BLaER1 (cell line): ENCODE results near the gene PGF.
A peak's percentile ranks its signal among the peaks of the same experiment; 100 is the strongest.

Source experiments
- H3K27ac ChIP-seq: shearing (Covaris generic); formaldehyde crosslinking; 2 replicates; pipeline ENCODE4 v1.8.1; 2022
- H3K27me3 ChIP-seq: shearing (Covaris generic); formaldehyde crosslinking; 2 replicates; pipeline ENCODE4 v1.8.1; 2022
- H3K36me3 ChIP-seq: shearing (Covaris generic); formaldehyde crosslinking; 2 replicates; pipeline ENCODE4 v1.8.1; 2022
- H3K4me1 ChIP-seq: shearing (Covaris generic); formaldehyde crosslinking; 2 replicates; pipeline ENCODE4 v1.8.1; 2022
- H3K4me2 ChIP-seq: shearing (Covaris generic); formaldehyde crosslinking; 2 replicates; pipeline ENCODE4 v1.8.1; 2022
- H3K4me3 ChIP-seq: shearing (Covaris generic); formaldehyde crosslinking; 2 replicates; pipeline ENCODE4 v1.8.1; 2022
- H3K9ac ChIP-seq: shearing (Covaris generic); formaldehyde crosslinking; 2 replicates; pipeline ENCODE4 v1.8.1; 2022
- H3K9me3 ChIP-seq: shearing (Covaris generic); formaldehyde crosslinking; 2 replicates; pipeline ENCODE4 v1.8.1; 2022
- H4K20me1 ChIP-seq: shearing (Covaris generic); formaldehyde crosslinking; 2 replicates; pipeline ENCODE4 v1.8.1; 2022
- Cebpa-rat ChIP-seq: shearing (Covaris generic); IDR thresholded peaks from 2 replicates; pipeline ENCODE4 v1.8.1; 2022

Gene PGF

DNA sequence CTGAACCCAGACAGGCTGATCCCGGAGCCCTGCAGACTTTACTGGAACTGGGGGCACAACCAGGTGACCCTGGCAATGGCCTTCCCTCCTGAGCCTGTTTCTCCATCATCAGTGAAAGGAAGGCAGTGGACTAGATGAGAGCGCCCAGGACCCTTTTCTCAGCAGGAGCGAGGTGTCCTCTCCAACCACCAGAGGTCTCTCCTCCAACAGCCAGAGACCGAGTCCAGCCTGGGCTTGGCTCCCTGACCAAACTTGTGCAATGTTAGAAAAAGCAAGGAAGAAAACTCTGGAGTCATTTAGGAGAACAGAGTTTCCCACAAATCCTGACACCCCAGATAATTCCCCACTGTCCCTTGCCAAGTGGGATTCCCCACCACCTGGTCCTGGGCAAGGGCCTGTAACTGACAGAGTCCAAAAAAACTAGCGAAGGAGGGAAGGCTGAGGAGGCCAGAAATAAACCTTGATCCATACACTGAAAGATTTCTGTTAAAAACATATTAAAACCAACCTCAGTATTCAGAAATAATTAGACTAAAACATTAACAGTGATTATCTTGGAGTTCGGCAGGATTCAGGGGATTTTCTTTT is 41.3 kb downstream of the PGF start:
- Histone ChIP-seq H3K27me3 (no peaks in the 10 kb centered on the region), H3K27ac (no peak overlapping the region), H3K9ac (no peak overlapping the region)

DNA sequence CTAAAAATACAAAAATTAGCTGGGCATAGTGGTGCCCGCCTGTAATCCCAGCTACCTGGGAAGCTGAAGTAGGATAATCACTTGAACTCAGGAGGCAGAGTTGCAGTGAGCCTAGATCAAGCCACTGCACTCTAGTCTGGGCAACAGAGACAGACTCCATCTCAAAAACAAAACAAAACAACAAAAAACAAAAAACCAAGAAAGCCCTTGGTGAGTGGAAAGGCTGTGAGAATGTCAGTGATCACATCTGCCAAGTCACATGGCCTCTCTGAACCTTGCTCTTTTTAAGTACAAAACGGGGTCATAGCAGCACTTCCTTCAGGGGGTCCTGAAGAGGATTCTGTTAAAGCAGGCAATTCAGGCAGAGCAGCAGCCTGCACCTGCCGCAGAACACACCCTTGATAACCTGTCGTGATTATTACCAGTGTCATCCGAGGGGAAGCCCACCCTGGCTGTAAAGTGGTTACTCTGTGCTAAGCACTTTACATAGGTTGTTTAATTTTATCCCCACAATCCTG is 41.9 kb downstream of the PGF start:
- Histone ChIP-seq H3K9me3 (no peaks in the 10 kb centered on the region), H4K20me1 (no peaks in the 10 kb centered on the region), H3K4me2 (no peak overlapping the region), H3K4me1 (peaks cover 16% of the 10 kb centered on the region), H3K27ac (no peak overlapping the region), H3K36me3 (peaks cover 10% of the 10 kb centered on the region; the same call in 1 of the 2 replicates), H3K9ac (no peak overlapping the region), H3K27me3 (no peaks in the 10 kb centered on the region), H3K4me3 (no peak overlapping the region)
- TF ChIP-seq Cebpa-rat = no peak

More for the DNA sequence above, 41.3 kb downstream of the PGF start:
- H4K20me1 ChIP-seq = no peaks in the 10 kb centered on the region
- H3K36me3 ChIP-seq = peaks cover 14% of the 10 kb centered on the region
- no peaks in the 10 kb centered on the region for H3K9me3 ChIP-seq
- H3K4me1 ChIP-seq = peaks cover 14% of the 10 kb centered on the region
- no peak overlapping the region for H3K4me2 ChIP-seq
- no peak overlapping the region for H3K4me3 ChIP-seq
- no peak for TF ChIP-seq Cebpa-rat

DNA sequence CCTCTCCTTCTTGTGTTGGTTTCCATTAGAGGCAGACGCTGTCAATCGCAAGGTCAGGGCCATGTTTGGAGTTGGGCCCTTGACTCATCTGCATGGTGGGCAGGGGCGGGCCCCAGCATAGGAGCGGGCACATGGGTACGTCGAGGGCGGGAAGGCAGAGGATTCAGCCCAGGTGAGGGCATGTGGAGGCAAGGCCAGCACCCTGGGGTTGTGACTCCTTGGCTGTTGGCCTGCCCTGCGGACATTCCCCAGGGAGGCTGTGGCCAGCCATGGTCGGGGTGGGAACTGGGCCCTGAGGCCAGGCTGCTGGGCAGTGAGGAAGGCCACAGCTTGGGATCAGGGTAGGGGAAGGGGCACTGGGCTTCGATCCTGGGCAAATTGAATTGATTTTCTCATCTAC is 42.6 kb downstream of the PGF start:
- Histone ChIP-seq H3K4me2 (no peak overlapping the region), H3K27me3 (no peaks in the 10 kb centered on the region), H4K20me1 (peaks cover 2% of the 10 kb centered on the region), H3K4me3 (no peak overlapping the region), H3K27ac (no peak overlapping the region), H3K9me3 (no peaks in the 10 kb centered on the region), H3K36me3 (peaks cover 6% of the 10 kb centered on the region; the same call in 1 of the 2 replicates), H3K4me1 (peaks cover 21% of the 10 kb centered on the region), H3K9ac (no peak overlapping the region)
- no peak for TF ChIP-seq Cebpa-rat

DNA sequence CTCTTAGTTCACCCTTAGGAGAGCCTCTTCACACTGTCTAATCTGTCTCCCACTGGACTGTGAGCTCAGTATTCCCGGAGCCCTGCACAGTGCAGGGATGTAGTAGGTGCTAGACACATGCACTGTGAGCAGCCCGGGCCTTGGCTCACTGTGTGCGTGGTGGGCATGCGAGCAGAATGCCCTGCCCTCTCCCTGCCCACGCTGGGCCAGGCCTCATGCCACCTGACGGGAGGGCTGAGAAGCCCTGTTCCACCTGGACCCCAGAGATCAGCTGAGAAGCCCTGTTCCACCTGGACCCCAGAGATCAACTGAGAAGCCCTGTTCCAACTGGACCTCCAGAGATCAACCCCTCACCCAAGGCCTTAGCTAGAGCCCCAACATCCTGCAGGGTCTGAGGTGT is 43.3 kb downstream of the PGF start:
- no peak for TF ChIP-seq Cebpa-rat
- H3K36me3 ChIP-seq = peaks cover 6% of the 10 kb centered on the region; the same call in 1 of the 2 replicates
- peaks cover 9% of the 10 kb centered on the region for H4K20me1 ChIP-seq
- H3K27me3 ChIP-seq = no peaks in the 10 kb centered on the region
- H3K9ac ChIP-seq = no peak overlapping the region
- no peak overlapping the region for H3K27ac ChIP-seq
- H3K9me3 ChIP-seq = no peaks in the 10 kb centered on the region
- H3K4me1 ChIP-seq = peaks cover 25% of the 10 kb centered on the region
- H3K4me3 ChIP-seq = no peak overlapping the region
- H3K4me2 ChIP-seq = no peak overlapping the region

DNA sequence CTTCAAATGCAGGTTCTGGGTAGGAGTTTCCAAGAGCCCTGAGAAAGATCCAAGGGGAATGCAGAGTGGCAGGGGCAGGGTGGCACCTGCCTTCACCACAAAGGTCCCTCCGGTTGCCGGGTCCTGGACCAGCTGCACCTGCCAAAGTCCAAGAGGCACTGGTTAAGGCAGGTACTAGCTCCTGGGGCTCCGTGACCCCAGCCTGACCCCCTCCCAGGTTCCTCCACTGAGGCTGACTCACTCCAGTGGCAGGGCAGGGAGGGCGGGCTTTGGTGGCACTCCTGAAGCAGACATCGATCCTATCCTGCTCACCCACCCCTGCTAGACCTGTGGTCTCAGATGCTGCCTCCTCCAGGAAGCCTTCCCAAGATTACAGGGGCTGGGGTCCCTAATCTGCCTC is 43.7 kb downstream of the PGF start:
- Histone ChIP-seq H3K4me3 (no peak overlapping the region), H3K27me3 (no peaks in the 10 kb centered on the region), H3K4me2 (no peak overlapping the region), H3K27ac (0 out of 2 replicates have a peak overlapping the region, but pooled peaks have one; percentile 15), H3K36me3 (peaks cover 7% of the 10 kb centered on the region; the same call in 1 of the 2 replicates), H4K20me1 (peaks cover 13% of the 10 kb centered on the region), H3K9me3 (no peaks in the 10 kb centered on the region), H3K4me1 (peaks cover 29% of the 10 kb centered on the region), H3K9ac (no peak overlapping the region)
- no peak for TF ChIP-seq Cebpa-rat

DNA sequence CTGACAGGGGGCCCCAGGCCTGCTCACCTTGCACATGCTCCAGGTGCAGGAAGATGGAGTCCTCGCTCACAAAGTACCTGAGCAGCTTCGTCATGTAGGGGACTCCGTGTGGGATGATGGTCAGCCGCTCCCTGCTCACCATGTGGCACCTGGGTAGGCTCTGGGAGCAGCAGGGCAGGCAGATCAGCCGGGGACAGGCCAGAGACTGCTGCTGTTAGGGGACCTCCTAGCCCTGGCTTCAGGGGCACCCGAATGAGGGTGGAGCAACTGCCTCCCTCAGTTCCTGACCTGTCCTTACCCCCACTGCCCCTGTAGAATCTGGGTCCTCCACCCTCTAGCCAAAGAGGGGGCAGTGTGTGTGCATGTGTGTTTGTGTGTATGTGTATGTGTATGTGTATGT is 44.2 kb downstream of the PGF start:
- no peaks in the 10 kb centered on the region for H3K27me3 ChIP-seq
- H3K27ac ChIP-seq = 0 out of 2 replicates have a peak overlapping the region, but pooled peaks have one; percentile 15
- no peak for TF ChIP-seq Cebpa-rat
- H3K4me3 ChIP-seq = no peak overlapping the region
- H3K9ac ChIP-seq = no peak overlapping the region
- no peak overlapping the region for H3K4me2 ChIP-seq
- no peaks in the 10 kb centered on the region for H3K9me3 ChIP-seq
- peaks cover 17% of the 10 kb centered on the region for H4K20me1 ChIP-seq
- H3K4me1 ChIP-seq = peaks cover 33% of the 10 kb centered on the region
- H3K36me3 ChIP-seq = peaks cover 8% of the 10 kb centered on the region

DNA sequence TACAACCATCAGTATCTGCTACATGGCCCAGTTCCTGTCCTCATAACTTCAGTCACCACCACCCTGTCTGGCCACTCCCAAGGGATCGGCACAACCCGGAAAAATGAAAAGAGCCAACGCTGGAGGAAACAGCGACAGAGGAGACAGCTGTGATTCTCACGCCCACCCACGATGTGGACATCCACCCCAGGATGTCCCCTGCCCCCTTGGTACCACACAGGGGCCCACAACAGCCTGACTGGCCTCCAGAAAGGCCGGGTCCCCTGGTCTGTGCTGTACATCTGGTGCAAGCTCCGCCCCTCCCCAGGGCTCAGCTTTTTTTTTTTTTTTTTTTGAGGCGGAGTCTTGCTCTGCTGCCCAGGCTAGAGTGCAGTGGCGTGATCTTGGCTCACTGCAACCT is 44.8 kb downstream of the PGF start:
- H3K9ac ChIP-seq = no peak overlapping the region
- no peak for TF ChIP-seq Cebpa-rat
- no peak overlapping the region for H3K4me3 ChIP-seq
- 0 out of 2 replicates have a peak overlapping the region, but pooled peaks have one; percentile 12 for H3K4me2 ChIP-seq
- peaks cover 39% of the 10 kb centered on the region for H3K4me1 ChIP-seq
- H3K27me3 ChIP-seq = no peaks in the 10 kb centered on the region
- peaks cover 17% of the 10 kb centered on the region for H4K20me1 ChIP-seq
- no peaks in the 10 kb centered on the region for H3K9me3 ChIP-seq
- H3K36me3 ChIP-seq = peaks cover 10% of the 10 kb centered on the region; the same call in 1 of the 2 replicates
- no peak overlapping the region for H3K27ac ChIP-seq

DNA sequence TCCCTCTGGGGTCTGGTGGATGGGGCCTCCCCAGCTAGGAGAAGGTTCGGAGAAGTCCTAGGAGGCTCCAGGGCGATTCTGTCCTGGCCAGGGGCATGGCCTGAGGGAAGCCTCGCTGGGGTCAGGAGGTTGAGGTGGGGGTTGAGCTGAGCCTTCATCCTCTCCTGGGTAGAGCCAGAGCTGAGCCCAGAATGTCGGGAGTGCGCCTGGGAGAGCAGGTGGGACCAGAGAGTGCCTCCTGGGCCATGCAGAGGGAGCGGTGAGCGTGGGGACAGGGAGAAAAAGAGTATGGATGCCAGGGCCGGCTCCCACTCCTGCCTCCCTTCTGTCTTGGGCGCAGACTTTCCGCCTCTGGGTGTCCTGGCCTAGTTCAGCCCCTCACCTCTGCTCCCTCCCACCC is 45.5 kb downstream of the PGF start:
- Histone ChIP-seq H3K27ac (no peak overlapping the region), H3K27me3 (no peaks in the 10 kb centered on the region), H3K4me2 (no peak overlapping the region), H3K9ac (no peak overlapping the region), H3K4me3 (no peak overlapping the region), H3K4me1 (peaks cover 45% of the 10 kb centered on the region), H3K36me3 (peaks cover 15% of the 10 kb centered on the region), H3K9me3 (no peaks in the 10 kb centered on the region), H4K20me1 (peaks cover 21% of the 10 kb centered on the region)
- TF ChIP-seq Cebpa-rat = no peak

DNA sequence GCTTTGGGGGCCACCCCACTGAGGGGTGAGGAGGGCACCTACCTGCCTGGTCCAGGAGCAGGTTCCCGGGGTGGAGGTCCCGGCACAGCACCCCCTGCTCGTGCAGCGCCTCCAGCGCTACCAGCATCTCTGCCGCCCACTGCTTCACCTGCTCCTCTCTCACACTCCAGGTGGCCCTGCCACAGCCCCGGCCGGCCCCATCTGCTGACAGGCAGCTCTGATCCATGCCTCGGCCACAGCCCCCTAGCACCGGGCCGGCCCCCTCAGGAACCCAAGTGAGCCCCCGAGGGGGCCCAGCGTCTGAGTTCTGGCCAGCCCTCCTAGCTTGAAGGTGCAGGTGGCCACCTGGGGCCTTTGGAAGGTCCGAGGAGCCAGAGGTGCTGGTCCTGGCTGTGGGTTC is 45.9 kb downstream of the PGF start:
- no peak overlapping the region for H3K9ac ChIP-seq
- H3K4me2 ChIP-seq = no peak overlapping the region
- no peak overlapping the region for H3K4me3 ChIP-seq
- no peak overlapping the region for H3K27ac ChIP-seq
- H4K20me1 ChIP-seq = peaks cover 25% of the 10 kb centered on the region
- H3K27me3 ChIP-seq = no peaks in the 10 kb centered on the region
- no peak for TF ChIP-seq Cebpa-rat
- peaks cover 19% of the 10 kb centered on the region for H3K36me3 ChIP-seq
- H3K4me1 ChIP-seq = peaks cover 49% of the 10 kb centered on the region
- H3K9me3 ChIP-seq = no peaks in the 10 kb centered on the region

DNA sequence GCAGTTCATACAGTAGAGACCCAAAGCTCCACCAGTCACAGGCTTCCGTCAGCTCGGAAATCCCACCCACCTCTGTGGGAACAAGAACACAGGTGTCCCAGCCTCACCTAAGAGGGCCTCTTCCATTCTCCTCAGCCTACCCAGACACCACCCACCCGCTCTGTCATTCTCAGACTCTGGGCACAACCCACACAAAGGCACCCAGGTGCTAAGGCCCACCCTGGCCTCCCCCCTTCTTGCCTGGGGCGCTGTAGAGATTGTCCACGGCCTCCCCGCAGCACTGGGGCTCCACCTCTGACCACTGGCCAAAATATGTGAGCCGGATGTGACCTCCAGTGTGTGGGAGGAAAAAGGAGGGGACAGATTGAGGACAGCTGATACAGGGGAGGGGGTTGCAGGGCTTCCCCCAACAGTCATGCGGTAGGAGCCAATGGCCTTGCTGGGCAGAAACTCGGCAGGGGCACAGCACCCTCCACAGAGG is 46.5 kb downstream of the PGF start:
- no peak for TF ChIP-seq Cebpa-rat
- Histone ChIP-seq H3K36me3 (peaks cover 25% of the 10 kb centered on the region), H3K4me1 (peaks cover 49% of the 10 kb centered on the region), H3K9me3 (no peaks in the 10 kb centered on the region), H3K4me2 (no peak overlapping the region), H4K20me1 (peaks cover 29% of the 10 kb centered on the region), H3K27ac (no peak overlapping the region), H3K4me3 (no peak overlapping the region), H3K9ac (no peak overlapping the region), H3K27me3 (no peaks in the 10 kb centered on the region)
